ENCODE data around the gene TUSC7.

Gene TUSC7

GRCh38 chr3:116709479-116709878, at the start of gene TUSC7:
TUSC7 (plus strand) TSS chr3:116709779.
- DNase-seq (ENCODE audit: low read depth in 1 of 2, low spot score in 1 of 2) = no peak

DNA sequence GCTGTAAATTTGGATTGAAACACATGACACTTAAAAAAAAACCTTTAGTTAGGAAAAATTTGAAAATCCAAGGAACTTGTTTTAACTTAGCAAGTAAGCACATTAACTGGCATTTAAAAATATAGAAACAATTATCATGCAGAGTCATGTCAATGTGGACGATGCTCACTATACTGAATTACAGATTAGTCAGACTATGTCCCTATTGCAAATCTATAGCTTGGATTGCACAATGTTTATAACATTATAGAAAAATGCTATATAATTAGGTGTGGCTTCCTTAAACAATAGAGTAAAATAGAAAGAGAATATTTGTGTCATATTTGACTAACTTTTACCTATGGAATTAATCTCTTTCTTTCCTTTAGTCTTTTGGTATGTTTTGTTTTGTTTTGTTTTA, 48.4 kb upstream of the TUSC7 start:
- no peak for DNase-seq (ENCODE audit: low read depth in 1 of 2, low spot score in 1 of 2)

GRCh38 chr3:116663161-116664110, 46.1 kb upstream of the TUSC7 start:
- no peak for DNase-seq (ENCODE audit: low read depth in 1 of 2, low spot score in 1 of 2)

DNA sequence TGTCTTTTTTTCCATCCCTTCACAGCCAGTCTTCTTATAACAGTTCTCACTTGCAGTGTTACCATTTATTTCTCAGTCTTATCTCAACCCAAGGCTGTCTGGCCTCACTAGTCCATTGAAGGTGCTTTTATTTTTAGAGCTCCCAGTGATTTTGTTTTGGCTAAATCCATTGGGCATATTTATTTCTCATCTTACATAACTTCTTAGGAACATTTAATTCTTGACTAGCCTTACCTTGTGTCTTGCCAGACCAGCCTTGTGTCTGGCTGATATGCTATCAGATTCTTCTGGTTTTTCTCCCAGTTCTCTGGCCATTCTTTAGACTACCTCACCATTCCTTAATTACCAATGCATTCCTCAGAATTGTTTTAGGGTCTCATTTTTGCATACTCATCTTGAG, 42.3 kb upstream of the TUSC7 start:
- DNase-seq (ENCODE audit: low read depth in 1 of 2, low spot score in 1 of 2) = no peak

GRCh38 chr3:116667791-116668190, 41.8 kb upstream of the TUSC7 start:
- DNase-seq (ENCODE audit: low read depth in 1 of 2, low spot score in 1 of 2) = no peak

- DNase-seq (ENCODE audit: low read depth in 1 of 2, low spot score in 1 of 2) = no peak
These were observed 40.0 kb upstream of the TUSC7 start for GRCh38 chr3:116669576-116669975.

GRCh38 chr3:116671151-116671550, 38.4 kb upstream of the TUSC7 start:
- DNase-seq (ENCODE audit: low read depth in 1 of 2, low spot score in 1 of 2) = no peak

- no peak for DNase-seq (ENCODE audit: low read depth in 1 of 2, low spot score in 1 of 2)
These were observed 30.7 kb upstream of the TUSC7 start for GRCh38 chr3:116678853-116679252.

GRCh38 chr3:116691041-116691440, 18.5 kb upstream of the TUSC7 start:
- DNase-seq (ENCODE audit: low read depth in 1 of 2, low spot score in 1 of 2) = no peak

DNA sequence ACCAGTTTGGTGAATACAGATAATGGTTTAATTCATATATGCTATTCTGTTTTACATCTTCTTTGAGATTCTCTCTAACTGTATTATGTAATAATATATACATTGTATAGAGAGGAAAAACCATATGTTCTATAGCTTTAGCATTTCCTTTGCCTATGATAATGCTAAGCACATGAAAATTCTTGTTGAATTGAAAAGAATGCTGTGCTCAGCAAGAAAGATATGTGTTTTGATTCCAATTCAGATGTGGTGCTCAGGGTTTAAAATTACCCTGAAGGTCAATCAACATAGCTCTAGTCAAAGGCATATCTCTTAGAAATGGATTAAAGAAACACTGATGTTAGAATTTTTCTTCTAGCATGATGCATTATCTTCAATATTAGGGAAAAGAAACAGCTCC, 8.5 kb upstream of the TUSC7 start:
- no peak for DNase-seq (ENCODE audit: low read depth in 1 of 2, low spot score in 1 of 2)

- no peak for DNase-seq (ENCODE audit: low read depth in 1 of 2, low spot score in 1 of 2)
These were observed 7.2 kb upstream of the TUSC7 start for GRCh38 chr3:116702334-116702733.

GRCh38 chr3:116707531-116707930, 2.0 kb upstream of the TUSC7 start:
- no peak for DNase-seq (ENCODE audit: low read depth in 1 of 2, low spot score in 1 of 2)

DNA sequence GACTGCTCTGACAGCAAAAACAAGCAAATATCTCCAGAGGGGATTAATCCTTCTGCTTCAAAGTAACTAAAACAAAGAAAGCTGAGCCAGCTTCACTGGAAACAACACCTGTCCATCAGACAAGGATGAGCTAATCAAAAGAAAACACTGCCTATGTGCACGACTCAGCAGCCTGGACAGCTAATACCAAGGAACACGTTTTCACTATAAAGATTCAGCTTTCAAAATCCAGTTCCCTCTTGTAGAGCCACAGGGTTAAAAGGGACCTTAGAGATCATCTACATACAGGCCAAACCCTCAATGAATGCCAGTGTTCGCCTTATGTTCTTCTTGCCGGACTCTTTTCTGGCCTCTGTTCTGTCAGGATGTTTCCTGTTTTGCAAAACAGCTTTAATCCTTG, 6.9 kb downstream of the TUSC7 start:
- no peak for DNase-seq (ENCODE audit: low read depth in 1 of 2, low spot score in 1 of 2)

DNA sequence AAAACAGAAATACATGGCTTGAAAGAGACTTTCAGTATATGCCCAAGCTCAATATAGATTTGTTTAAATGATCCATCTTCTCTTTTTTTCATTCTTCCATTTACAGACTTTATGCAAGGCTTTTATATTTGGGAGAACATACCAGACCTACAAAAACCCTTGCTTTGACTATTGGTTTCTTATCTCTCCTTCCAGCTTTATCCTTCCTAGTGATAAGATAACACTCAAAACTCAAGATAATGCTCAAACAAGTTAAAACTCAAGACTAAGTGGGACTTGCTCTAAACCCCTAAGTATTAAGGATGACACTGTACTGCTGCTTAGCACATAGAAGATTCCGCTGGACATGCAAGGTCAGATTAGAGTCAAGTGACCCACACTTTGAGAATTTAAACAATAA, 8.0 kb downstream of the TUSC7 start:
- no peak for DNase-seq (ENCODE audit: low read depth in 1 of 2, low spot score in 1 of 2)

GRCh38 chr3:116728454-116728853, 18.9 kb downstream of the TUSC7 start:
- no peak for DNase-seq (ENCODE audit: low read depth in 1 of 2, low spot score in 1 of 2)

- no peak for DNase-seq (ENCODE audit: low read depth in 1 of 2, low spot score in 1 of 2)
These were observed 24.7 kb downstream of the TUSC7 start for GRCh38 chr3:116734243-116734642.

DNA sequence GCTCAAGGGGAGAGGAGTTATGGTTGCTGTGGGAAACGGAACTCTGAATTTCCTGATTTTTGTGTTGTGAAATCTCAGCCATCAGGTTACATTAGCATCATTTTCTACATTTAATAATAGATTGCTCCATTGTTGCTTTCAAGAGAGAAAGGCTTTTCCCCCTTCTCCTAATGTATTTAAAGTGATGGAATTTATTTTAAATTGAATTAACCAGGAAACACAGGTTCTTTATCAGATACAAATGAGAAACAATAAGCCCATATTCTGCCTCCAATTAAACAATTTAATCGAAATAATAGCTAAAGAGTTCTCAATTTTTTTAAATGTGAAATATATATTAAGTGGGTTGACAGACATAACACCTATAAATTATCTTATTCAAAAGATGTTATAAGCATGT, 30.1 kb downstream of the TUSC7 start:
- no peak for DNase-seq (ENCODE audit: low read depth in 1 of 2, low spot score in 1 of 2)

GRCh38 chr3:116740293-116740692, 30.7 kb downstream of the TUSC7 start:
- no peak for DNase-seq (ENCODE audit: low read depth in 1 of 2, low spot score in 1 of 2)

DNA sequence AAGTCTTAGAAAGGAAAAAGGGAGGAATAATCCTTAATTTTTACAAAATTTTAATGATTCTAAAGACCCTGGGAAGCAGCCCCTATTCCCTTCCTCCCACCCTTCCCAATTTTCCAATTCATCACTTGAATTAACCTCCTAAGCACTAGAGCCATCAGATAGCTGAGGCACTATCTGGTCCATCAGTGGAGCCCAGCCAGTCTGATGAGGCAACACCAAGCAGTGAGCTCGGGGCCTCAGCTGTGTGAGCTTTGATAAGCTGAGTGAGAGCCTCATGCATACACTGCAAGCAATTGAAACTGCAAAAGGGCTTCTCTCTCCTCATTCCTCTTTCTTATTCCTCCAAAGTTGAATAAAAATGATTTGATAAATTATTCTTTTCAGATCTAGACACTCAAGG, 31.9 kb downstream of the TUSC7 start:
- no peak for DNase-seq (ENCODE audit: low read depth in 1 of 2, low spot score in 1 of 2)

DNA sequence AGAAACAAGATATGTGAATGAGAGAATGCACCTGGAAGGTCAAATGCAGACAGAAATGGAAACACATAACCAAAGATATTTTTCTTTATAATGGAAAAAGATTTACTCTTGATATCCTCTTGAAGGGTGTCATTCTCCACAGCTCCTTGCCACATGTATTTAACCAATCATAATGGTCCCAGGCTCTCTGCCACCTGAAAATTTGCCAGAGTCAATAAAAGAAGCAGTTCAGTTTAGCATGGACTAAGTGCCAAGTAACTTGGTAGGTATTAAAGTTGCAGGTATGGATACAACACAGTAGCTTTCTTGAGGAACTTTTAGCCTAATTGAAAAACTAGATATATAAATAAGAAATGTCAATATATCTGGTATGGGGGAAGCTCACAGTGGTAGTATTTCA, 33.5 kb downstream of the TUSC7 start:
- no peak for DNase-seq (ENCODE audit: low read depth in 1 of 2, low spot score in 1 of 2)

GRCh38 chr3:116749388-116749787, 39.8 kb downstream of the TUSC7 start:
- no peak for DNase-seq (ENCODE audit: low read depth in 1 of 2, low spot score in 1 of 2)

DNA sequence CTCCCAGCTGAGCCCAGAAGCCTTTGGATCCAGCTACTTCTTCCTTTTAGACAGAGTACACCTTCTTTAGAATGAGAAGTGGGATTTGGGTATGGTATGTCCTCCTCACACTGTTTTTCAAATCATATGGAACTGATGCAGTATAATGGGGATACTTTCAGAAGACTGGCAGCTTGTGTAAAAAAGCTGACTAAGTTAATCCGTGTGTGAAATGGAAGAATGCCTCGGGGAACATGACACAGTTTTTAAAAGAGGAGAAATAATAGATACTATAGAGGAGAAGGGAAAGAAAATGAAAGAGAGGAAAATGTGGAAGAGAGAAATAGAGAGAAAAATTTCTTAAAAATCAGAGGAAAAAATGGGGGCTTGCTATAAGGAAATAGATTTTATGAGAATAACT, 47.7 kb downstream of the TUSC7 start:
- DNase-seq (ENCODE audit: low read depth in 1 of 2, low spot score in 1 of 2) = no peak

DNA sequence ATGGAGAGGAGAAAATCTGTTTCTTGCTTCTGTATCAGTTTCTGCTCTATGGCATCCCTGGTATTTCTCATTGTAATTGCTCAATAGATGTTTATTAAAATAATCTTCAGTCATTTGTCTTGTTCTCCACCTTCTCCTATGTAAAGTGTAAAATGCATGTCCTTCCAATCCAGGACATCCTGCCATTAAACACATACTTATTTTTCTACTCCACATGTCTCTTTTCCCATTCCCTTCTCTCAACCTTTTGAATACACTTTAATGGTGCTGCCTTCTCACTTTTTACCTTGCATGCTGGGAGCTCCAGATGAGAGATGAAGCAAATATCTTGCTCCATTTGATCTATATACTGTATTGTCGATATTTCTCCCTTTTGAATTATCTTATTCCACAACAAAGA, 49.7 kb downstream of the TUSC7 start:
- DNase-seq (ENCODE audit: low read depth in 1 of 2, low spot score in 1 of 2) = no peak
